HG03025 (cell line): ENCODE data around the gene HHATL.

ENCODE experiments used
- ATAC-seq: cut with Tn5 transposase; IDR thresholded peaks from one replicate; pipeline ENCODE4 v1.9.1; 2021; ENCODE audit warnings: mild to moderate bottlenecking, moderate library complexity; ENCODE audit not compliant: unreplicated experiment, low FRiP score

Gene HHATL, protein sequence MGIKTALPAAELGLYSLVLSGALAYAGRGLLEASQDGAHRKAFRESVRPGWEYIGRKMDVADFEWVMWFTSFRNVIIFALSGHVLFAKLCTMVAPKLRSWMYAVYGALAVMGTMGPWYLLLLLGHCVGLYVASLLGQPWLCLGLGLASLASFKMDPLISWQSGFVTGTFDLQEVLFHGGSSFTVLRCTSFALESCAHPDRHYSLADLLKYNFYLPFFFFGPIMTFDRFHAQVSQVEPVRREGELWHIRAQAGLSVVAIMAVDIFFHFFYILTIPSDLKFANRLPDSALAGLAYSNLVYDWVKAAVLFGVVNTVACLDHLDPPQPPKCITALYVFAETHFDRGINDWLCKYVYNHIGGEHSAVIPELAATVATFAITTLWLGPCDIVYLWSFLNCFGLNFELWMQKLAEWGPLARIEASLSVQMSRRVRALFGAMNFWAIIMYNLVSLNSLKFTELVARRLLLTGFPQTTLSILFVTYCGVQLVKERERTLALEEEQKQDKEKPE

GRCh38 chr3:42702066-42702951, at the start of gene HHATL:
HHATL (minus strand) TSS chr3:42702798; CDS start chr3:42700826, 1,972 bp downstream.
- no peak for ATAC-seq

DNA sequence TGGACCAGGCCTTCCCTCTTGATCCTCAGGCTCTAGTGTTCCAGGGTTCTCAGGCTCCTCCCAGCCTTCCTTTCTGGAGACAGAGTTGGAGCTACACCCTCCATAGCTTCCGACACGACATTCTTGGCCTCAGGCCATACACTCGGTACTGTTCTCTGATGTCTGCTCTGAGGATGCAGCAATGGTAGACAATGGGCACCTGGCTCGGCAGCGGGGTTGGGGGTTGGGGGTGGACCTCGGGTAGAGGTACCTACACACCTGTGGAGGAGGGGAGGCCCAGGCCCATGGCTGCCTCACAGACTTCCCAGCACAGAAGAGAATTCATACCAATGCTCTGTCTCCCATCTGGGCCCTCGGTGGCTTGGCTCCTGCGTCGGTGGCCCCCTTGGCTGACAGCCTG, 49.0 kb upstream of the HHATL start:
- no peak for ATAC-seq

- no peak for ATAC-seq
Observed at GRCh38 chr3:42750834-42751233, 48.2 kb upstream of the HHATL start.

DNA sequence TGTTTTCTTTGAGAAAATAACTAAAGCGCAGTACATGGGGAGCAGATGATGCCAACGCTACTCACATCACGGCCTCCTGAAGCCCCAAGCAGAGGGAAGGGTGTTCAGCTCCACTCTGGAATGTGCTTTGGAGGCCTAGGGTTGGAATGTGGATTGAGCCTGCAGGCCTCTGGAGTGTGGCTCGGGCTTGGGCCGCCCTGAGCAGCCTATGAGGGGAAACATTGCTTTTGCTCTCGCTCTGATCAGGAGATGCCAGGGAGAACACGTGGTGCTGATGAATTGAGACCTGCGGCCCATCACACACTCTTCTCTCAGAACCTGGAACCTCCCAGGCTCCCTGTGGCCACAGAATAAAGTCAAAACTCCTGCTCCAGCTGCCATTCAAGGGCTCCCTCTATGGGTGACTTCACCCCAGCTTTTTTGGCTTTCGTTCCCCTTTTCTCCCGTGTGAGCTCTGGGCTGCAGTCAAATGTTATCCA, 47.2 kb upstream of the HHATL start:
- ATAC-seq: no peak

GRCh38 chr3:42749025-42749752, 46.6 kb upstream of the HHATL start:
- ATAC-seq: no peak

DNA sequence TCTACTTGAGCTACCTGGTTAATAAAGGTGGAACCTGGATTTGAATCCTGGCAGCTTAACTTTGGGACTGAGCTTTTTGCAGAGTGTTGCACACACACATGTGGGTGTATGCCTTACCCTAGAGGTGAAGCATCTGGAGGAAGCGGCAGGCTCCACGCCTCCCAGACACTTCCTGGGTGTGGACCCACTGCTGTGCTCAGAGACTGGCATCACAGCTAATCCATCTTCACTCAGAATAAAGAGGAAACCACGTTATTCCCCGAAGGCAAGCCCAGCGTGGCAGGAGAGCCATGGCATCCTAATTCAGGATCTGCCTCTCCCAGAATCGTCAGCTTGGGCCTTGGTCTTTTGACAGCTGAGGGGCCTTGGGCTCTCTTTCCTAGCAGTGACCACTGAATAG, 45.0 kb upstream of the HHATL start:
- ATAC-seq: no peak

GRCh38 chr3:42746455-42747450, 44.2 kb upstream of the HHATL start:
- no peak for ATAC-seq

GRCh38 chr3:42745776-42746454, 43.3 kb upstream of the HHATL start:
- ATAC-seq: no peak

DNA sequence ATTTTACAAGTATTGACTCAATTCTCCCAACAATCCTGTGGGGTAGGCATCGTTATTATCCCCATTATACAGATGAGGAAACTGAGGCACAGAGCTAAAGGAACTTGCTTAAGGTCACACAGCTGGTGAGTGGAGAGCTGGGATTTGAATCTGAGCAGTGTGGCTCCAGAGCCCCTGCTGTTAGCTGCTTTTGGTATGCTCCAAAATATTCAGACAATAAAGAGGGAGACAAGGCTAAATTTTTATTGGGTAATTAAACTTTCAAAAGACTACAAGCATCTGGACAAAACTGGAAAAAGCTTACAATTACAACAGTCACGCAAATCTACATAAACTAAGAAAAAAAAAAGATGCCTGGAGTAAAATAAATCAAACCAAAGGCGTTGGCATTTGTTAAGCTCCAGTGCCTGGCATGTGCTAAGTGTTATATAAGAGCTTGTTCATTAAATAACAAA, 42.7 kb upstream of the HHATL start:
- ATAC-seq: no peak

GRCh38 chr3:42743204-42743995, 40.8 kb upstream of the HHATL start:
- ATAC-seq: no peak

GRCh38 chr3:42742688-42743087, 40.1 kb upstream of the HHATL start:
- ATAC-seq: no peak

- ATAC-seq: no peak
Observed at GRCh38 chr3:42742259-42742658, 39.7 kb upstream of the HHATL start.

GRCh38 chr3:42741796-42742195, 39.2 kb upstream of the HHATL start:
- no peak for ATAC-seq

- ATAC-seq: no peak
Observed at GRCh38 chr3:42739401-42740158, 37.0 kb upstream of the HHATL start.

- no peak for ATAC-seq
Observed at GRCh38 chr3:42736531-42736930, 33.9 kb upstream of the HHATL start.

- no peak for ATAC-seq
Observed at GRCh38 chr3:42736081-42736480, 33.5 kb upstream of the HHATL start.

DNA sequence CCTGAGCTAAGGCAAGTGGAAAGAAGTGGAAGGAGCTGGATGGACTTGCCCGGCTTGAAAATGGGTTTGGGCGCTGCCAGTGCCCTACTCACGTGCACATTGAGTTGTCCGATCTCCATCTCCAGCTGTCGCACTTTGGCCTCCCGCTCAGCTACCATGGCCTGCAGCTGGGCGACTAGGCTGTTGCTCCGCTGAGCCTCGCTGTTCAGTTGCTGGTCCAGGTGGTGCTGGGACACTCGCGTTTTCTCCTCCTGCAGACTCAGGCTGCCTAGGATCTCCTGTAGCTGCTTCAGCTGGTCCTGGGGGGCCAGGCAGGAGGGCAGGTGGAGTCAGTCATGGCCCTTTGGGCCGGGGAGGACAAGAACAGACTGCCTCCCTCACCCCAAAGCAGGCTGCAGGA, 33.0 kb upstream of the HHATL start:
- no peak for ATAC-seq
